Measurements from ENCODE around the gene SNCAIP.

Gene SNCAIP

DNA sequence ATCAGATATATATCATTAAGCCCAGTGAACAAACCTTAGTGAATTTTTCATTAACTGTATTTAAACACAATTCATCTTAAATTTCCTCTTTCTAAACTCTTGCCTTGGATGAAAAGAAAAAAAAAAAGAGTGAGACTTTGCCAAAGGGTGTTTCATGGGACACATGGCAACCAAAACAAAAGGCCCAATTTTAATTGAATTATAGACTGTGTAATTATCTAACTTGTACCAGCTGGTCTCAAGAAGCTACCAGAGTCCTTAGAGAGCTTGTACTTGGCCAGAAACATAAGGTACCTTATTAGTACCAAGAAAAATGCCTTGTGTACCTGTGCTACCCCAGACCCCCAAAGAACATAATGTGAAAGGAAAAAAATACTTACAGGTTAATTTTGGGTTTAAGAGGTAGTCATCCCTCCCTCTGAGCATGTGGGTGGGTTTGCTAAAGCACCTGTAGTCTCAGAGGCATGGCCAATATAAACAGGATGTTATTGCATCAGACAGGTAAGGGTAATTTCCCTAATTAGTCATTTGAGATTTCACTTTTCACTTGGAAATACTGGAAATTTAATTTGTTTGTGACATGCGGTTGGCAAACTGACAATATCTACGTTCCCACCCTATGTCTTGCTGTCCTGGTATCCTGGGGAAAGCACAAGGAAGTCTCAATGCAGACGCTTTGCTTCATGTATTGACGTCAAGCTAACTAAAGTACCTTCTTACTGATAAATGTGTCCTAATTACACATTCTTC is 90.1 kb downstream of the SNCAIP start:
- no peak for DNase-seq

DNA sequence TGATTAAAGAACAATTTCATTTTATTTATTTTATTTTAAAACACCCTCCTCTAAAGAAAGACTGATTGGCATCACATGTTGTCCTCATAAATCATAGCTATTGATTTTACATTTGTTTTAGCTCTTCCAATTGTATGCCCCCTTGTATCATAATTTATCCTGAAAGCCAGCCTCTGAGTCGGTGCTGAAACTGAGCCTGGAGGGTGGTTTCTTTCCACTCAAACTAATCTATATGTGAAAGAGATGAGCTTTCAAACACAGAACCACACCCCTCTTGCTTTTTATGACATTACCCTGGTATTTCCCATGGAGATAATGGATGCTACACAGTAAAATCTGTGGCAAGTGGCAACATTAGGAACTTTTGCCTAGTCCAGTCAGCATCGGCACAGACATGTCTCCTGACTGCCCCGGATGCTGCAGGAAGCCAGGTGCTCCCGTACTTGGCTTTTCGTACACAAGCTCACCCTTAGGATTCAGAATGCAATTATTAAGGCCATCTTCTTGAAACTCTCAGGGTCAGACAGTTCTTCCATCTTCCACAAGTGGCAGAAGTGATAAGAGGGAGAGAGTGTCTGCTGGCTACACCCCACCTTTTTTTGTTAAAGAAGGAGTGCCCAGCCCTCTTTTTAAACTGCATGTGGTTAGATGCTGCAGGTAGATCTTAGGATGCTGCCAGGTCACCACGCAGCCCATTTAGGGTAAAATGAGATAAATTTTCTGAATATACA is 91.1 kb downstream of the SNCAIP start:
- no peak for DNase-seq

DNA sequence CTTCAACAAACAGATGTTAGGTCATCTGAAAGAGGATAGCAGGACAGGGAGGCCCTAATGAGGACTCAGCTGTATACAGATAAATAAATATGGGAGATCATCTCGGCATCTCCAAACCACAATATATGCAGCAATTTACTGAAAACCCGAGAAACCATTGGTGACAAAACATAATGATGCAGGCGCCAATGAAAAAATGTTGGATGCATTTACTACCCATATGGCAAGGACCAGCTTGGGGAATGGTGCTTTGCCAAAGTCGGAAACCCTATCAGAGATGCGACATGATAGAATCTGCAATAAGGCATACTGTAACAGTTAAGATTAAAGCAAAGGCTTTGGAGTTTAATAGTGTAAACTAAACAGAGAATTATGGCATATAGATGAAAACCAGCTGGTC is 92.0 kb downstream of the SNCAIP start:
- peak; percentile 41 for DNase-seq

DNA sequence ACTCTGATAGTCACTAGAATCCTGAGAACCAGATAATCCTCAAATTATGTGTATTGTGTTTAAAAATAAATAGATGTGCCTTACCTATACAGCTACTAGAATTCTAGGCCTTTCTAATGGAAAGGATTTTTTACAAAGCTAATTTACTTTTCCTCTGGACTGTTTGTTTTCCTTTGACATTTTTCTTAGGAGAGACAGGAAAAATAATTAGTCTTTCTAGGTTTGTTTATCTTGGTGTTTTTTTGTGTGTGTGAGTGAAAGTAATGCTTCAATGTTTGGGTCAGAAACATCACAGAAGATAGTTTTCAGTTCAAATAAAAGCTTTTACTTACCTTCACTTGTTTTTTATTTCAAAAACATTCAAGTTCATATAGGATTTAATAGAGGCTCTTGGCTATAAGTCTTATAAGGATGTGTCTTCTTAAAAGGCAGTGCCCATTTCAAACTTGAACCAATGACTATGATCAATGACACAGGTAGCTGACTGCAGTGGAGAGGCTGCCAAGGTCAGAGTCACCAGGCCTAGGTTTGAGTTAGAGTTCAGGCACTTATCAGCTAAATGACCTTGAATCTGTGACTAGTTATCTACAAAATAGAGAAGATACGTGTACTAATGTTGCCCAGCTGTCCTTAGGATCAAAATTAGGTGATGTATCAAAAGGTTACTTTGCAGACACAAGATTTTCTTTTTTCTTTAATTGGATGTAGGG is 92.8 kb downstream of the SNCAIP start:
- DNase-seq = no peak

DNA sequence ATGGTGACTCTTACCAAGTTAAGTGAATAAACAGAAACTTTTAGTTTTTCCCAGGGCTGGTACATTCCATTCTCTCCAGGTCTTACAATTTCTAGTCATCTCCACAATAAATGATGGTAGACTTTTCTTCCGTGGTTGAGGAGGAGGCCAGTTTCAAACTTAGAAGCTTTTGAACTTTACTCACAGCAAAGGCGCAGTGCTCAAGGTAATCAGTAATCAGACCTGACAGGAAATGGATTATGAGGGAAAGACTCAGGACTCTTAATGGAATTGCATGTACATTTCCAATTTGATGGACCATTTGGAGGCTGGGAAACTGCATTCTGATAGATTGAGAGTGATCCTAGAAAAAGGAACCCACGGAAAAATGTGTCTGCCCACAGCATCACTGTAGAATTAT is 93.7 kb downstream of the SNCAIP start:
- no peak for DNase-seq

DNA sequence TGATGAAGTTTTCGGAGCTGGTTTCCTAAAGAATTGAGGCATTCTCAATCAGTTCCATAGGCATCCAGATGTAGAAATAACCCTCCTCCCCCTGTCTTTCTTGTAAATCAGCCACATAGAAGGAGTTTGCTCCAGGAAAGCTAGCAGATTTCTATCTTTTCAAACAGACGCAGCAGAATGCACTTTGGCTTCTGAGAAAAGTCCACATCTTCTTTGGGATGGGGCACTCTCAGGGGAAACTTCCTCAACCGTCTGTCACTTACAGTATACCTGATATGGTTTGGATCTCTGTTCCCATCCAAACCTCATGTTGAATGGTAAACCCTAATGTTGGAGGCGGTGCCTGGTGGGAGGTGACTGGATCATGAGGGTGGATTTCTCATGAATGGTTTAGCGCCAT is 94.1 kb downstream of the SNCAIP start:
- DNase-seq = no peak

DNA sequence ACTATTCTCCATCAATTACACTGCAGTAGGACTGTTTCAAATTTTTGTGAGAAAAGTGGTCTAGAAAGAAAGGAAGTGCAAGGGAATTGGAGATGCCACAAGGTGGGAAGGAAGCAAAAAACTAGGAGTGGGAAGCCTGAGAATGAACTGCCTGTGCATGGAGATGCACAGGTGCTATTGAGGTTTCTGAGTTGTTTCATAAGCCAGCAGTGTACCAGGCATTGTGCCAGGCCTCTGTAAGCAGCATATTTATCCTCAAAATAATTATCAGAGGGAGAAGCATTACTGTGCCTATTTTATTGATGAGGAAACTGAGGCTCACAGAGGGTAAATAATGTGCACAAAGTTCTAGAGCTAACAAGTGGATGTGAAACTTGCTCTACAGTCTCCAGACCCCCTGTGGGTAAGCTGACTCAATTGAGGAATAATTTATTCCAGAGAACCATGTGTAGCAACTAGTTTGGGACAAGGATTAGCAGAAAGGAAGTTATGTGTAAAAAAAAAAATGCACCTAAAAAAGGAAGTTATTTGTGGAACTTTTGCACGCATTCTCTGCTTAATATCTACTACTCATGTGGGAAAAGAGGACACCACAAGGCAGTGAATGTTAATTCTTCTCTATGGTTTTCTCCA is 96.7 kb downstream of the SNCAIP start:
- peak; percentile 64 for DNase-seq

DNA sequence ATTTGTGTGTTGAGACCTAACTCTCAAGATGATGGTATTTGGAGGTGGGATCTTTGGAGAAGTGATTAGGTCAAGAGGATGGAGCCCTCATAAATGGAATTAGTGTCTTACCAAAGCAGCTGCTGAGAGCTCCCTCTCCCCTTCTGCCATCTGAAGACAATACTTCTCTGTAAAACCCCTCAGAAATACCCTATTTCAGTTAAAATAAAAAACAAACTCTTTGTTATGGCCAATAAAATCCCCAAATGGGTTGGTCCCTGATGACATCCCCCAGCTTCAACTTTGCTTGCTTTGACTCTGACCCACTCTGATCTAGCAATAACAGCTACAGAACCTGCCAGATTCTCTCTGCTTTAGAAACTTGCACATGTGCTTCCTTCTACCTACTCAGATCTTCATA is 100.9 kb downstream of the SNCAIP start:
- no peak for DNase-seq

DNA sequence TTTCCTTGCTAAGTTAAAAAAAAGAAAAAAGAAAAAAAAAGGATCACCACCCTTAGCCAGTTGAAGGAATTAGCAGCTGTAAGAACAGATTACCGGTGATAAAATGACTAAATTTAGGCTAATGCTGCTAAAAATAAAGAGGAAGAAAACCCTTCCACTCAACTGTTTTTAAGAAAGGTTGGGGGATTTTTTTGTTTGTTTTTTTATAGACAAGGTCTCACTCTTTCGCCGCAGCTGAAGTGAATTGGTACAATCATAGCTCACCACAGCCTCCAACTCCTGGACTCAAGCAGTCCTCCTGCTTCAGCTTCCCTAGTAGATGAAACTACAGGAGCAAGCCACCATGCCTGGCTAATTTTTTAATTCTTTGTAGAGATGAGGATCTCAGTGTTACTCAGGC is 101.7 kb downstream of the SNCAIP start:
- DNase-seq = no peak

DNA sequence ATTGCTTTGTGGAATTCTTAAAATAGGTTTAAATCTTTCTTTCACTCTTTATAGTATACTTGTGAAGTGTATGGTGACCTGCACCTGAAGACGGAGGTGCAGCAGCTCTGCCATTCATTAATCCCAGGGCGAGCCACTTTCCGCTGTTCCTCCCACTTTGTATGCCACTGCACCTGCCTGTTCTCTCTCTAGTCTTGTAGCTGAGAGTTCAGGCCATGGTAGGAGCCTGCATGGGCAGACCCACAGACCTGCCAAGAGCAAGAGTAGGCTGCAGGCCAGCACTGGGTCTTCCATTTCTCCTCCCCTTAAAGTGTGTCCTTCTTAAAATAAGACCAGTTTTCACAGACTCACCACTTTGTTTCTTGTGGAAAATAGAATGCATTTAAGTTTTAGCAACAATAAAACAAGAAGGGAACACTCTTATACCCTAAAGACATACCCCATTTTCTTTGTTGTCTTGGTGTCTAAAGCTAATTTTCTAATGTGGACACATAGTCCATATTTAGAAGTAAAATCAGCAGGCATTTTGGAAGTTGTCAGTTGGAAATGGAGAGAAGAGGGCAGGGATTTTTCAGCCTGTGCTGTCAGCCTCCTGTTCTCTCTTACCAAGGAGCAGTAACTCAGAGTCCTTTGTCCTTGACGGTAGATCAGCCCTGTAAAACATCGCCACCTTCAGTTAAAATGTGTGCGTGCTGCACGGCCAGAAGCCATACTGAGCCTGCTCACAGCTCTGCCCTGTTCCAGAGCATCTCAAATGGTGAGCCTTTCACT is 103.2 kb downstream of the SNCAIP start:
- peak; percentile 71 for DNase-seq

DNA sequence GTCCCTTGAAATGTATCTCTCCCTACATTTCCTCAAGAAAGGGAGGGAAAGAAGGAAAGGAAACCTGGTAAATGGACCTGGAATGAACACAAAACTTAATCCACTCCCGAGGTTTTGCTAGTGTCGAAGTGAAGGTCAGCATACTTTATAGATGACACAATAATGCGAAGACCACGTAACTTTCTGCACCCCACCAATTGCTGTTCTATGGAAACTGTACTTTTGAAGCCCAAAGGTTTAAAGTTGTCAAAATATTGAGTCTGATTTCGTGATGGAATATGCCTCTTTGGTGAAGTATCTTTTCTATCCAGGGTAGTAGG is 103.7 kb downstream of the SNCAIP start:
- no peak for DNase-seq

DNA sequence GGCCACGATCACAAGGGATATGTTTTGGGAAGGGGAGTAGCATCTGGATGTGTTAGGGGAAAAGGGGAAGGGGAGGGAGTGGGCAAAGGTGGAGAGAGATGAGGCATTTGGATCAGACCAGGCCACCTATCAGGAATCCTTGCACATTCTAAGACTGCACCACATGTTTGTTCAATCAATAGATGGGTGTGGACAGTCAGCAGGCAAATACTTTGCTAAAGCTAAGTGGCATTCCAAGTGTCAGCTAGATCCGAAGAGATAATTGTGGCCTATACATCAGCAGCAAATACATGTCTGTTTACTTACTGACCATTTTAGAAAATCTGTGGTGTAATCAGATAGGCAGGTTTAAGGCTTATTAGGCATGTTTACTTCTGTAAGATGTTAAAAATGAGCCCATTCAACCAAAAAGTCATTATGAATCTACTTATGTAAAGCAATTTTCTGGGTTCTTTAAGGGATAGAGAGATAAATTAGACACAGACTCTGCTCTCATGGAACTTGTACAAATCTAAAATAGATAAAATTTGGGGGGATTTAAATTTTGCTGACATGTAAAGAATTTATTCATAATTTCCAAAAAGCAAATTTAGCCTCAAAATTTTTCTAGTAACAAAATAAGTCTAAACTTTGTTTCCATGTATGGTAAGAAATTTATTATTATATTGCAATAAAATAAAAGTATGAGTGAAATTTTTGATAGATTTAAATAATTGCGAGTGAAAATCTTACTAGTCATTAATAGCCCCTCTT is 107.3 kb downstream of the SNCAIP start:
- no peak for DNase-seq

DNA sequence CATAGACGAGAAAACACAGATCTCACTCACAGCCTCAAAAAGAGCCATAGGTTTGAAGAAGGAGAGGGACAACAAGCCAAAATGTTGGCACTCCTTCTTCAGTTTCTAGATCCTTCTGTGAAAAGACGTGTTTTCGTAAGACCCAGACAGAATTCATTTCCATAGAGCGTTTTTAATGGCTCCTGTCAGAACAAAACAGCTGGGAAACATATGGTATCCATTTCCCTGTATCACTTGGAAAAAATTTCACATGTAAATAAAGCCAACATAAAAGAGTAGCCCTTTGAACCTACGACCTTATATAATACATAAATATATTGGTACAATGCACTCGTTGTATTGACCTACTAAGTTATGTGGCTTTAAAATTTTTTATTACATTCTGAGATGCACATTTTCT is 108.1 kb downstream of the SNCAIP start:
- DNase-seq = peak; percentile 31

DNA sequence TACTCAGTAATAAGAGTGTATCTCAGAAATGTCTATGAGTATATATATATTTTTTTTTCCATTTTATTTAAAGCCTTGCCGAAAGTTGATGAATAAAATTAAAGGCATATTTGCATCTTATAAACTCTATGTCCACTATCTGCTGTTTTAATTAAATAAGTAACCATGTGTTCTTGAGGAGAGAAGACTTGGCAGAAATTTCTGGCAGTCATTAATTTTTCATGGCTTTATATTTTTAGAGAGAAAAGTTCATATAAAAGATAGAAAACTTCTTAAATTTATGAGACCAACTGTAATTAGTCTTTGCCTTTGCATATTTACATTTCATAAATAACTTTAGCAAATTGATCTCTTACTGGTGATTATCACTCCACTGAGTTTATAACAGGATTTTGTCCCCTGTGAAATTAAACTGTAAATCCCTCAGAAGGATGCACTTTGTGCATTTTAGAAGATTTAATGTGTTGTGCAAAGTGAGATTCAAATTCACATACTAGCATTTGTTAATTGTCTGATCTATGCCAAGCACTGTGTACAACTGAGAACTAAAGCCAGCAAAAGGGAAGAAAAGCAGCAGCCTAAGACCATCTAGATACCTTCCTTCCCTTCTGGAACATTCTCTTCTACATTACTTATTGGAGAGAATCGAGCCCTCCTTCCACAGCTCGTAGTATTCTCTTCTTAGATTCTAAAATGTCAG is 108.7 kb downstream of the SNCAIP start:
- no peak for DNase-seq

DNA sequence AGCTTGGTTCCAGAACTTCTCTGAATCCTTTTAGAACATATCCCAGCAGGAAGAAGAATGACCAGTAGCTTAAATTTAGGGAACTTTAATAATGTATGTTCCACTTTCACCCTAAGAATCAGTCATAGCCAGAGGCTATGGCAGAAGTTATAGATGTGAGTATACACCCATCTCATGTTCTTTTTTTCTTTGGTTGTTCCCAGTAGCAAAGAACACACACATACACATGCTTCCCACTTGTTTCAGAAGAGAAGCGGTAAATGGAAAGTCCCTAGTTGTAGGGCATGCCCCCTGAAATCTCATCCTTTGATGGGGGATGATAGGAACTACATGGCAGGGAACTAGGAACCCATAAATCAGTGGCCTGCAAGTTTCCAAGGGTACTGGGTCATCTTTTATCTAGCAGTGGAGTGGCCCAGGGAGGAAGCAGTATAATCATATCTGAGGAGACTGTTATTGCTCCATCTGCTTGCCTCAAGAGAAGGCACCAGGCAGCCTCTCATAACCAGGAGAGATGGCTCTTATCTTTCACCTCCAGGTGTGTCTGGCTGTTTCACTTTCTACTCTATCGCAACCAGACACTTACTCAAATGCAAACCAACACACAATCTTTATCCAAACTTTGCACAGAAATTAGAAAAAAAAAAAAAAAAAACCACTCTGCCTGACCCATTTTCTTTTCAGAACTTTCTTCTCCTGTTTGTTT is 109.5 kb downstream of the SNCAIP start:
- no peak for DNase-seq

DNA sequence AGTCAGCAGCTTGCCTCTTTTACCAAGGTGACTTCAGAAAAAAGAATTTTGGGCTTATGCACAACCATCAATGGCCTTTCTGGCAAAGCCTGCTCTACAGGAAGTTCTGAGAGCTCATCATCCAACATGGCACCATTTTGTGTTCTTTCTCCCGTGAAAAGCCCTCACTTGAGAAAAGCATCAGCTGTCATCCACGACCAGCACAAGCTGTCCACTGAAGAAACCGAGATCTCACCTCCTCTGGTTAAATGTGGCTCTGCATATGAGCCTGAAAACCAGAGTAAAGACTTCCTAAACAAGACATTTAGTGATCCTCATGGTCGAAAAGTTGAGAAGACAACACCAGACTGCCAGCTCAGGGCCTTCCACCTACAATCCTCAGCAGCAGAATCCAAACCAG is 111.2 kb downstream of the SNCAIP start:
- DNase-seq = no peak

DNA sequence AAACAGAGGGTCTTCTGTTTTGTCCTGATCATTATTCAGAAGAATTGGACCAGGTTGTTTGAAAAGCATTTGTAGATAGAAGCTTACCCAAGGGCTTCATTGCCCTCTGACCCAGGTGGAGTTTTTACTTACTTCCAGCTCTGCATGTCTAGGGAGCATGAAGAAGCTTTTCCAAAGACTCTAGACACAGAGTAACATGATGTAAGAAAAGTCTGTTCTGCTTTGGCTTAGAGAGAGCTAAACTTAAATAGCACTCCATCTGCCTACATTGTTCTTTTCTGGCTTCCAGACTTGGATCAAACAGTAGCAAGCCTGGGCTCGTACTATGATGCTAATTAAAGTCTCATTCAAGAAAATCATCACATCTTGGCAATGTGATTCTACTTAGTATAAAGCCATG is 112.1 kb downstream of the SNCAIP start:
- DNase-seq = no peak

DNA sequence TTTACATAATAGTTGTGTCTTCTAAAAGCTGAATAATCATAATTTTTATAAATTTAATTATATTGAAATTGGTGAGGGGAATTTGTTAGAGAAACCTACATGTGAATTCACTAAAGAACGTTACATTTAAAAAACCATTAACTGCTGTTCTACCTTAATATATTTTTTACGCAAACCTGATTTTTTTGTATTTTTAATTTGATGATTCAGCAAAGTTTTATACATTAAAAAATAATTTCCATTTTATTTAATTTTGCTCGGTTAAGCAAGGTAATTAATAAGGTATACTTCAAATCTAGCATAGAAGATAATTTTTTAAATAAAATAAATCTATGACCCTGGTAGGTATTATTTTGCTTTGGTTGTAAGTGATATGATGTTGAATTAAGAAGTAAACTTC is 114.3 kb downstream of the SNCAIP start:
- DNase-seq = no peak

DNA sequence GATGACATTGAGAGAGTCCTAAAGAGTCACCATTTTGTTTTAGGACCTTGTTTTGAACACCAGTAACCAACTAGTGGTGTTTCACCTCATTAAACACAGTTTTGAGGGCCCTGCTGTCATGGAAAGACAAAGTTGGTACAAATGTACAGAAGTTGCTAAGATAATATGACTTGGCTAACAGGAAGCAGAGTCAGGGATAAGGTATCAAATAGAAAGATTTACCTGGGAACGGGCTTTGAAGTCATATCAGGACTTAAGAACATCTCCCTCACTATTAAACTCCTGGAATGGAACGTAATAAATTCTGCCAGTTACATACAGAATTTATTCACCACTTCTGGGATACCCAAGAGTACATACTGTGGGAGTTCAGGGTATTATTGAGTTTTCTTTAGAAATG is 115.6 kb downstream of the SNCAIP start:
- DNase-seq = no peak

DNA sequence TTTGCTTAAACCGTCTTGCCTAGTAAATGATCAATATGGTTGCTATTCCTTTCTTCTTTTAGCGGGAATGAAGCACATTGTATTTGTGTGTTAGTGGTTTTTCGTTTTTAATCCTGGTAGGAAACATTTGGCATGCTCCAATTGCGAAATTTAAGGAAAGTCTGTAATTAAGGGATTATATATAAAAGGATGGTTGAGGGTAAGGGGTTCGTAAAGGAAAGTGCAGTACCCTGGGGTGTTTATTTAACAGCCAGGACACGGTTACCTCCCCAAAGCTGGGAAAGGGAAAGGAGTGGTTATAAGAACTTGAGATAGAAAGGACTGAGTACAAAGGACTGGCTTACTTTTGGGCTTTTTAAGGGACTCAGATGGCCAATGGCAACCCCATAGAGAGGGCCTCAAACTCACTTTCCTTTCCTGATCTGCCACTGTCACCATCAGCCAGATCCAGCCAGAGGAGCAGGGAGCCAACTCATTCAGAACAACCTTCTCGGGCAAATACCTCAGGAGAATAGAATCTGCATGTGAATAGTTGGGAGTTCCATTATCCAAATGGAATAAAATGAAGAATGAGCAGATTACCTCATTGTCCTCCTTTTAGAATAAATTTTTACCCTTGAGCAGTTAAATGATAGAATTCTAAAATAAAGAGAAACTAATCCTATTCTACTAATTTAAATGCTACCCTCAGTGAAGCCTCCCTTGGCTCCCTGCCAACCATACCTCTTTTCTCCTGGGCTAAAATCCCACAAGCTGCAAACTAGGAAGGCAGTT is 117.7 kb downstream of the SNCAIP start:
- no peak for DNase-seq
